DND-41 (cell line): Measurements from ENCODE around the gene GAS5.

Experiments used
- CTCF ChIP-seq: IDR thresholded peaks from 2 replicates; pipeline ENCODE4 v1.5.1; 2012; ENCODE audit warnings: borderline replicate concordance, low read length, moderate library complexity, mild to moderate bottlenecking; ENCODE audit not compliant: poor library complexity, severe bottlenecking; ENCODE audit errors: extremely low read depth
- EZH2 ChIP-seq: IDR thresholded peaks from 3 replicates; pipeline ENCODE4 v1.6.1; 2012; ENCODE audit warnings: borderline replicate concordance, low read depth, mild to moderate bottlenecking, moderate library complexity, low read length, inconsistent platforms; ENCODE audit not compliant: severe bottlenecking

DNA sequence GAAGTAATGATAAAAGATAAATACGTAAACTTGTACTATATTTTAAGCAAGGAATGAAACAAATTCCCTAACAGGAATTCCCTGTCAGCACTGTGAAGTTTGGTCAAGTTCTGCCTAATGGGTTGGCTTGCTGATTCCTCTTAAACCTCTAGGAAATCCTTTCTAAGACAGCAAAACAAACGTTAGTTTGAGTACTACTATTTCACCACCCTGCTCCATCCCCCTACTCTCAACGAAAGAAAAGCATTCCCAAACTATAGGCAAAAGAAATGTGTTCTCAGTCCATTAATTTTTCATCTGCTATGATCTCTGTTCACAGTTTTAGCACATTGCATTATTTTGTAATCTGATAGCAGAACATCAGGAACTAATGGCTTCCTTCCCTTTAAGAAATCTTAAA, 33.2 kb upstream of the GAS5 start:
- no peak for TF ChIP-seq CTCF
- no peak for TF ChIP-seq EZH2
